Liver (tissue), 9 donors: ENCODE results near the gene KRT83. TPM values are rescaled to one million over a fixed set of nuclear protein-coding genes. Genes with fewer than 3 reads are reported as not detected.

Experiments
- DNase-seq: peaks from one replicate; pipeline ENCODE4 v3.0.0-alpha.2; 2017; ENCODE audit warnings: low spot score
- H3K27ac ChIP-seq, 2 donors: one replicate each; pipeline ENCODE4 v1.7.0; 2013; ENCODE audit warnings: inconsistent platforms in 2 of 2, low read length in 2 of 2, control low read depth in 1 of 2, low read depth in 1 of 2, mild to moderate bottlenecking in 1 of 2
- H3K27me3 ChIP-seq, 4 donors: one replicate each; pipeline versions ENCODE4 v1.6.1 to v1.7.0; 2013; ENCODE audit warnings: low read length in 3 of 4, inconsistent platforms in 1 of 4, mild to moderate bottlenecking in 1 of 4, moderate library complexity in 1 of 4; ENCODE audit not compliant: control insufficient read depth in 4 of 4, insufficient read depth in 4 of 4
- H3K36me3 ChIP-seq, 4 donors: one replicate each; pipeline versions ENCODE4 v1.6.1 to v1.7.0; 2013; ENCODE audit warnings: low read length in 3 of 4, mild to moderate bottlenecking in 3 of 4, low read depth in 1 of 4, moderate library complexity in 1 of 4; ENCODE audit not compliant: control insufficient read depth in 4 of 4, insufficient read depth in 3 of 4
- H3K4me1 ChIP-seq, 4 donors: one replicate each; pipeline versions ENCODE4 v1.6.1 to v1.7.0; 2013; ENCODE audit warnings: low read length in 3 of 4, mild to moderate bottlenecking in 3 of 4, moderate library complexity in 1 of 4; ENCODE audit not compliant: control insufficient read depth in 4 of 4, insufficient read depth in 4 of 4
- H3K4me3 ChIP-seq, 3 donors: one replicate each; pipeline versions ENCODE4 v1.6.1 to v1.7.0; 2013; ENCODE audit warnings: low read length in 3 of 3, control low read depth in 1 of 3, low read depth in 1 of 3, mild to moderate bottlenecking in 1 of 3
- H3K9ac ChIP-seq, 2 donors: one replicate each; pipeline ENCODE4 v1.7.0; 2013; ENCODE audit warnings: low read length in 2 of 2, mild to moderate bottlenecking in 2 of 2, moderate library complexity in 2 of 2, control low read depth in 1 of 2, low read depth in 1 of 2
- H3K9me3 ChIP-seq, 4 donors: one replicate each; pipeline versions ENCODE4 v1.6.1 to v1.7.0; 2013; ENCODE audit warnings: low read length in 3 of 4; ENCODE audit not compliant: control insufficient read depth in 4 of 4
- CTCF ChIP-seq: fragments of 150-350 bp; IDR thresholded peaks from 2 replicates; pipeline ENCODE4 v1.5.1; 2017; ENCODE audit warnings: improper control_type of control experiment, low read depth, low read length; ENCODE audit not compliant: missing input control
- EGR1 ChIP-seq, 2 donors: IDR thresholded peaks; 2 replicates each; pipeline ENCODE4 v1.6.1; 2016 to 2018; ENCODE audit warnings: antibody characterized with exemption in 2 of 2, low read depth in 2 of 2
- FOXA1 ChIP-seq: IDR thresholded peaks from 2 replicates; pipeline ENCODE4 v1.6.1; 2016; ENCODE audit warnings: antibody characterized with exemption
- FOXA2 ChIP-seq: IDR thresholded peaks from 2 replicates; pipeline ENCODE4 v1.6.1; 2016; ENCODE audit warnings: antibody characterized with exemption
- GABPA ChIP-seq, 2 donors: IDR thresholded peaks in 1 of 2; conservative IDR thresholded peaks in 1 of 2; 2 replicates each; pipeline ENCODE4 v1.6.1; 2016; ENCODE audit warnings: antibody characterized with exemption in 2 of 2, mild to moderate bottlenecking in 1 of 2, moderate library complexity in 1 of 2
- HNF4A ChIP-seq, 2 donors: conservative IDR thresholded peaks; 2 replicates each; pipeline ENCODE4 v1.6.1; 2016; ENCODE audit warnings: antibody characterized with exemption in 2 of 2, mild to moderate bottlenecking in 2 of 2
- HNF4G ChIP-seq: IDR thresholded peaks from 2 replicates; pipeline ENCODE4 v1.6.1; 2016; ENCODE audit warnings: antibody characterized with exemption
- JUND ChIP-seq, 2 donors: IDR thresholded peaks; 2 replicates each; pipeline ENCODE4 v1.6.1; 2016; ENCODE audit warnings: antibody characterized with exemption in 2 of 2
- NR2F2 ChIP-seq: IDR thresholded peaks from 2 replicates; pipeline ENCODE4 v1.6.1; 2016; ENCODE audit warnings: antibody characterized with exemption
- RAD21 ChIP-seq, 2 donors: IDR thresholded peaks; 2 replicates each; pipeline ENCODE4 v1.6.1; 2016; ENCODE audit warnings: antibody characterized with exemption in 2 of 2, mild to moderate bottlenecking in 2 of 2
- REST ChIP-seq: IDR thresholded peaks from 2 replicates; pipeline ENCODE4 v1.6.1; 2016; ENCODE audit warnings: antibody characterized with exemption, mild to moderate bottlenecking
- RXRA ChIP-seq, 2 donors: IDR thresholded peaks; 2 replicates each; pipeline ENCODE4 v1.6.1; 2017 to 2018; ENCODE audit warnings: antibody characterized with exemption in 2 of 2, mild to moderate bottlenecking in 1 of 2
- SP1 ChIP-seq: IDR thresholded peaks from 2 replicates; pipeline ENCODE4 v1.6.1; 2018; ENCODE audit warnings: antibody characterized with exemption, mild to moderate bottlenecking
- TAF1 ChIP-seq: conservative IDR thresholded peaks from 2 replicates; pipeline ENCODE4 v1.6.1; 2016; ENCODE audit warnings: antibody characterized with exemption, mild to moderate bottlenecking
- YY1 ChIP-seq: IDR thresholded peaks from 2 replicates; pipeline ENCODE4 v1.6.1; 2016; ENCODE audit warnings: antibody characterized with exemption, mild to moderate bottlenecking
- ZBTB33 ChIP-seq: IDR thresholded peaks from 2 replicates; pipeline ENCODE4 v1.6.1; 2016; ENCODE audit warnings: antibody characterized with exemption
- WGBS: extraction: QIAGEN DNeasy Blood & Tissue Kit; methylation state at CpG from one replicate; pipeline ENCODE4 v1.1.7; 2013; 5-methylcytosine and 5-hydroxymethylcytosine counted together
- polyA plus RNA-seq, 2 donors: library from polyadenylated mRNA; stranded (reverse) in 1 of 2; unstranded in 1 of 2; fragments of 200-250 nt in 1 of 2; fragments of >200 nt in 1 of 2; fragmentation: Nextera tagmentation in 1 of 2; extraction: Ambion mirVana in 1 of 2; gene quantifications; one replicate each; pipeline versions ENCODE4 v1.2.1 to v1.2.3, GENCODE V29; 2013 to 2015
- total RNA-seq, 2 donors: library from RNA; depleted of rRNA; stranded (reverse); fragments of >200 nt; gene quantifications; one replicate each; pipeline ENCODE4 v1.2.3, GENCODE V29; 2014
- TF ChIP-seq, protein P1 (sequence below): IDR thresholded peaks from 2 replicates; pipeline ENCODE4 v1.6.1; 2016; ENCODE audit warnings: antibody characterized with exemption
- TF ChIP-seq, protein P2 (sequence below): IDR thresholded peaks from 2 replicates; pipeline ENCODE4 v1.6.1; 2016; ENCODE audit warnings: antibody characterized with exemption
- donor health status: healthy.
- donor health status: healthy.
- donor health status: healthy.
- donor health status: healthy.
- donor health status: healthy.

Gene KRT83
- total and polyA plus RNA-seq, 4 donors: not detected

DNA sequence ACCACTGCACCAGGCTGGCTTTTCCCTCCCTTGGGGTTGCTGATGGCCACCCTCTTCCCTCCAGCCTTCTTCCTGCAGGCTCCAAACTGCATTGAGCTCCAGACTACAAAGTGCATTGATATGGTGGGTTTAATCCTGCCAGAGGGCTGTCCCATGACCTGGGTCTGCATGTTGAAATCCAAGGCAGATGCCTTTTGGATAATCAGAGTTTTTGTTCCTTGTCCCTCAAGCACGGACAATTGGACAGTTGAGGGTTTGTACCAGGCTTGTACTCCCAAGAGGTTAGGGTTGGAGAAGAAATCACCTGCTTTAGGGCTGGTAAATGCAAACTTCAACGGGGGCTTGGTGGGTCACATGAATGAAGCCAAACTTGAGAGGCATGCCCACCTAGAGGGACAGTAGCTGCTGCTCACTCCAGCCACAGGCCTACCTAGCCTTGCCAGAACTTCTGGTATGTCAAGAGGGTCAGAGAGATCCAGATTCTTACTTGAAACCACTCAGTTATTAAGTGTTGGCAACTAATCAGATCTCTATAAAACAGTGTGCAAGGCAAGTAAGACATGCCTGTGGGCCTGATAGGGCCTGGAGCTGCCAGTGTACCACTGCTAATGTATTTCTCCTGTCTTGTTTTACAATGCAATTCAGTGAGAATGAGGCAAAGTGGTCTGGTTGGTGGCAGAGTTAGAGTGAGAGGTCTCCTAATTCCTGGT, 21.7 kb upstream of the KRT83 start:
- H3K36me3 ChIP-seq: no peaks in the 10 kb centered on the region
- no peak overlapping the region for H3K27ac ChIP-seq
- H3K27me3 ChIP-seq: no peaks in the 10 kb centered on the region
- no peak for TF ChIP-seq NR2F2
- TF ChIP-seq RXRA (IDR thresholded peaks at IDR 0.05): no peak
- no peak for TF ChIP-seq HNF4A (conservative IDR thresholded peaks at IDR 0.05)
- no peak for TF ChIP-seq EGR1 (IDR thresholded peaks at IDR 0.05; ENCODE audit: low read depth in 2 of 2)
- no peak for TF ChIP-seq HNF4G
- TF ChIP-seq SP1: no peak
- TF ChIP-seq, protein P1, sequence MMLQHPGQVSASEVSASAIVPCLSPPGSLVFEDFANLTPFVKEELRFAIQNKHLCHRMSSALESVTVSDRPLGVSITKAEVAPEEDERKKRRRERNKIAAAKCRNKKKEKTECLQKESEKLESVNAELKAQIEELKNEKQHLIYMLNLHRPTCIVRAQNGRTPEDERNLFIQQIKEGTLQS: no peak
- no peak for TF ChIP-seq RAD21 (IDR thresholded peaks at IDR 0.05)
- no peak for TF ChIP-seq YY1
- no peak for TF ChIP-seq CTCF
- no peak for TF ChIP-seq JUND (IDR thresholded peaks at IDR 0.05)
- TF ChIP-seq FOXA1: no peak
- no peak for TF ChIP-seq TAF1
- TF ChIP-seq REST: no peak
- no peak for TF ChIP-seq FOXA2
- no peak for TF ChIP-seq ZBTB33
- no peak for TF ChIP-seq GABPA (IDR thresholded peaks at IDR 0.05 in 1 of 2, conservative IDR thresholded peaks at IDR 0.05 in 1 of 2)
- TF ChIP-seq, protein P2, sequence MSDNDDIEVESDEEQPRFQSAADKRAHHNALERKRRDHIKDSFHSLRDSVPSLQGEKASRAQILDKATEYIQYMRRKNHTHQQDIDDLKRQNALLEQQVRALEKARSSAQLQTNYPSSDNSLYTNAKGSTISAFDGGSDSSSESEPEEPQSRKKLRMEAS: no peak
- no peak for DNase-seq
- 90% methylated on average over 2 of the region's 2 CpGs for WGBS
- peaks cover 3 to 6% (median 4%) of the 10 kb centered on the region in 4 donors for H3K4me1 ChIP-seq
- peaks cover 0 to 7% (median 0%) of the 10 kb centered on the region in 4 donors for H3K9me3 ChIP-seq
- H3K9ac ChIP-seq: no peak overlapping the region
- H3K4me3 ChIP-seq: no peak overlapping the region
